HT1080 (cell line): ENCODE results near the gene CCDC85A. TPM values are rescaled to one million over a fixed set of nuclear protein-coding genes. Genes with fewer than 3 reads are reported as not detected.
"Not testable (repeated sequence)": the region's sequence is repeated elsewhere in the genome, so short reads cannot be mapped to it uniquely, and the experiment has no call there.

Experiments used
- DNase-seq: peaks from one replicate; pipeline ENCODE4 v3.0.0-alpha.2; 2015; ENCODE audit warnings: low read depth
- polyA plus RNA-seq, 2 experiments: library from polyadenylated mRNA; depleted of rRNA; stranded (reverse); fragments of >200 nt; gene quantifications; 2 replicates each; pipeline ENCODE4 v1.2.3, GENCODE V29; 2015
- total RNA-seq: library from RNA; depleted of rRNA; stranded (reverse); fragments of >200 nt; shearing (Covaris generic); gene quantifications from 2 replicates; pipeline ENCODE4 v1.2.3, GENCODE V29; 2014; rRNA removed

Gene CCDC85A
- total RNA-seq, result 0.19 TPM in 1 of 2 replicates, not detected in the other
- polyA plus RNA-seq (2015; cell fraction: cytosol; rRNA removed), result 0.21 and 0.33 TPM in 2 replicates
- 0.07 and 0.17 TPM in 2 replicates for polyA plus RNA-seq (2015; cell fraction: nucleus; rRNA removed)

DNA sequence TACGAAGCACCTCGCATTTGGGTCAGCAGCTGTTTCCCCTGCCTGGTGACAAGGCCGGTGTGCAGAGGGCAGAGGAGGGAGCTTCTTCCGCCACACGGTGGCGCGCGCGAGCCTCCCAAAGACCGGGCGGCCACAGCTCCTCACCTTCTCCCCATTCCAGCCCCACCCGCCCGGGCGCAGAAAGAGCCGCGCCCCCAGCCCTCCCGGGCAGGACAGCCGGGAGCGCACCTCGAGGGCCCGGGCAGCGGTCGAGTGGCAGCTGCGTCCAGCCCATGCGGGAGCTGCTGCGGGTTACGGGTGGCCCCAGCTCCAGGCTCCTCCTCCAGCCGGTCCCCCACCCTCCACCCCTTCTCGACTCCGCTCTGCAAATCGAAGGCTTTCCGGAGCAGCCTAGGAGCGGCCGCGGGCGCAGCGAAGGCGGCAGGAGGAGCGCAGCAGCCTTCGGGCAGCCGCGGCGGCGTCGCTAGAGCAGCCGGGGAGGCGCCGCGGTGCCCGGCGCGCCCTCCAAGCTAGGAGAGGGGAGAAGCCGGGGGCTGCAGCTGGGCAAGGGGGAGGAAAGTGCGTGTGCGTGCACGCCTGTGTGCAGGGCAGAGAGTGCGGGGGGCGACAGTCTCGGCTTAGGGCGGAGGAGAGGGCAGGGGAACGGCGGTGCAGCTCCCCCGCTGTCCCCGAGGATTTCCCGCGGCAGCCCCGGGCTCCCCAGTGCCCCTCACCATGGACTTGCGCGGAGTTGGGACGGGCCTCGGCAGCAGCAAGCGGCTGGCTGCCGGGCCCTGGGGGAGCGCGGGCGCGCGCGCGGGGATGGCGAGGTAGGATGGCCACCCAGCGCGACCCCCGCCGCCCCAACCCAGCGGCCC is at the start of gene CCDC85A:
TSS of gene CCDC85A (plus strand) at position 348 of the 857 bp plus-strand sequence. CDS start 635 bp downstream, outside the sequence.
- peak; percentile 85 for DNase-seq

DNA sequence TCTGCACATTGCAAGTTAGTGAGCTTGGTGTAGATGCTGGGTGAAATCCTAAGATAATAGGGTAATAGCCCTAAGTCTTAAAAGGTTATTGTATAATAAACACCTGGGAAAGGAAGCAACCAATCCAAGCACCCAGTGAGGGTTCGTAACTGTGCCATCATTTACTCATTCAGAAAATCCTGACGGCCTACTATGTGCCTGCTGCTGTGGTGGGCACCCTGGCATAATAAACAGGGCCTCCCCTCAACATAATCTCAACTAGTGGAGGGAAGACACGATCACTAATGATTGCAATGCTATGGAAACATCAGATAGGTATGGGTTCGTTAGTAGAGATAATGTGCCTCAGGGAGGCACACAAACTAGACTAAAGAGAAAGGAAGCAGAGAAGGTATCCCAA is 48.9 kb upstream of the CCDC85A start:
- no peak for DNase-seq

DNA sequence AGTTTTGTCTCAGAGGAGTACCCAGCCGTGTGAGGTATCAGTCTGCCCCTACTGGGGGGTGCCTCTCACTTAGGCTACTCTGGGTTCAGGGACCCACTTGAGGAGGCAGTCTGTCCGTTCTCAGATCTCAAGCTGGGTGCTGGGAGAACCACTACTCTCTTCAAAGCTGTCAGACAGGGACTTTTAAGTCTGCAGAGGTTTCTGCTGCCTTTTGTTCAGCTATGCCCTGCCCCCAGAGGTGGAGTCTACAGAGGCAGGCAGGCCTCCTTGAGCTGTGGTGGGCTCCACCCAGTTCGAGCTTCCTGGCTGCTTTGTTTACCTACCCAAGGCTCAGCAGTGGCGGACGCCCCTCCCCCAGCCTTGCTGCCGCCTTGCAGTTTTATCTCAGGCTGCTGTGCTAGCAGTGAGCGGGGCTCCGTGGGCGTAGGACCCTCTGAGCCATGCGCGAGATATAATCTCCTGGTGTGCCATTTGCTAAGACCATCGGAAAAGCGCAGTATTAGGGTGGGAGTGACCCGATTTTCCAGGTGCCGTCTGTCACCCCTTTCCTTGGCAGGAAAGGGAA is 41.2 kb upstream of the CCDC85A start:
- not testable (repeated sequence) for DNase-seq

DNA sequence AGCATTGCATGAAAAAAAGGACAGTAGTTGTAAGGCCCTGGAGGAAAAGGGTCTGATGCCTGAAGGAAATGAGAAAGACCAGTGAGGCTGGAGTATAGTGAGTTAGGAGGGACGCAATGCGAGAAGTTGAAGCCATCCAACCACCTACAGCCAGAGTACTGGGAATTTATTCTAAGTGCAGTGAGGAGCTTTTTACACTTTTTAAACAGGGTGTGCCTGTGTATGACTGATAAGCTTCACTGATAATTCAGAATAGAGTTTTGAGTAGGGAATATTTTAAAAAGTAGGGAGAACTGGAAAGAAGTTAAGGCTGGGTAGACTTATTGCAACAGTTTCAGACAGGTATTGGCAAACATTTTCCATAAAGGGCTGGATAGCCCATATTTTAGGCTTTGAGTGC is 35.9 kb upstream of the CCDC85A start:
- no peak for DNase-seq

DNA sequence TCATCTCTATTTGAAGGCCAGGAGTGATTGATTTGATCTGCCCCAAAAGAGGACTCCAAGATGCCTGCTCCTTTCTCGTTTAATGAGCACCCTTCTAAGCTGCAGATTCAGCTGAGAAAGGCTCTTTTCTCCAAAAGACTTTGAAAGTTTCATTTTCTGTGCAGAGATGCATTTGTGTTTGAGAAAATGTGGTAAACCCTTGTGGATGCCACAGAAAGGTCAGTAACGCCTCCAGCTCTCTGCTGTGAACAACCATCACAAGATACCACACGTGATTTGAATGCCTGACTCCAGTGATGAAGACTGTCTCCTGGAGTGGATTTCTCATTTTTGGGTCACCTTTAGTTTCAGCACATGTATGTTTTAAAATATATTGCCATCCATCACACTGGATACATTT is 35.0 kb upstream of the CCDC85A start:
- DNase-seq, result no peak

DNA sequence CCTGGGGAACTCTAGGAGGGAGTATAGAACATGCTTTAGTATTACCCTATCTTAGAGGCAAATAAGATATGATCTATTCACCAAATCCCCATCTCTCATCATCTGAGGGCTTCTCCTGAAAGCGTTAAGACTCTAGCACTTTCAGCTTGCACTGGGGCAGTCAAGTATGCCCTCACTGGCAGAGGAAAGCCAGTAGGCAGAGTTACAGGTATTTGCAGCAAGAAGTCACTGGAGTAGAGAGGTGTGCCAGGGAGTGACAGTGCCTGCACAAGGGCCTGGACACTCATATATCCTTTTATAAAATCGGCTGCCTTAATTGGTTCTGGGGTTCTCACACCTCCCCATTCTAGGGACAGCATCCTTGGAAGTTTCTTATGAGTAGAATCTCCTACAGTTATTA is 31.9 kb upstream of the CCDC85A start:
- no peak for DNase-seq

DNA sequence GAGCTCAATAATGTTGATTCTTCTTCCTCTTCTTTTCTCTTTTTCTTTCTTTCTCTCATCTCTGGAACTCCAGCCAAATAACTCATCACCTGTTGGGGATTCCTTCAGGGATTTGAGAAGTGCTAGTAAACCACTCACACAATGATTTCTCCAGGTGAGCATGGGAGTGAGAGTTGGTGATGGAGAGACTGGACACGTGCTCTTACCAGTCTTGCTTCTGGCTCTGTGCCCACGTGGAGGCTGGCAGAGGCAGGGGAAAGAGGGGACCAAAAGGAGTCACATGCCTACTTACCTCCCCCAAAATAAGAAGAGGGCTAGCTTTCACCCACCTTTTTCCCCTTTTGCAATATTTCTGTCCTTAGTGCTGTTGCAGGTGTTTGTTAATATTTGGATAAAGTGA is 28.6 kb upstream of the CCDC85A start:
- DNase-seq, result no peak

DNA sequence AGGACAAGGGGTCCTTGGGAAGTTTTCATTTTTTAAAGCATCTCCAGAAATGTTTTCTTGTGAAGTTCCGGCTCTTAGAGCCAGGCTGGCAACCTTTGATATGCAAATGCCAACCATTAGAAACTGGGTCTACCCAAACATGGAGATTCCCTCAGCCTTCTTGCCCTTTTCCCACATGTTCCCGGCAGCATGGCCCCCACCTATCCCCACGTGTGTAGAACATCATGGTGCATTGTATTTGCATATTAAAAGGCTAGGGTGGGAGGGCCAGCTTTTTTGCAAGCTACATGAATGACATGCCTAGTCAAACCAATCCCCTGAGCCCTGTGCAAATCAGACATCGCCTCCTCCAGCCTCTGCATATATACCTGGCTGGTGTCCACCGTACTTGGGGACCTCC is 23.9 kb upstream of the CCDC85A start:
- DNase-seq, result not testable (repeated sequence)

DNA sequence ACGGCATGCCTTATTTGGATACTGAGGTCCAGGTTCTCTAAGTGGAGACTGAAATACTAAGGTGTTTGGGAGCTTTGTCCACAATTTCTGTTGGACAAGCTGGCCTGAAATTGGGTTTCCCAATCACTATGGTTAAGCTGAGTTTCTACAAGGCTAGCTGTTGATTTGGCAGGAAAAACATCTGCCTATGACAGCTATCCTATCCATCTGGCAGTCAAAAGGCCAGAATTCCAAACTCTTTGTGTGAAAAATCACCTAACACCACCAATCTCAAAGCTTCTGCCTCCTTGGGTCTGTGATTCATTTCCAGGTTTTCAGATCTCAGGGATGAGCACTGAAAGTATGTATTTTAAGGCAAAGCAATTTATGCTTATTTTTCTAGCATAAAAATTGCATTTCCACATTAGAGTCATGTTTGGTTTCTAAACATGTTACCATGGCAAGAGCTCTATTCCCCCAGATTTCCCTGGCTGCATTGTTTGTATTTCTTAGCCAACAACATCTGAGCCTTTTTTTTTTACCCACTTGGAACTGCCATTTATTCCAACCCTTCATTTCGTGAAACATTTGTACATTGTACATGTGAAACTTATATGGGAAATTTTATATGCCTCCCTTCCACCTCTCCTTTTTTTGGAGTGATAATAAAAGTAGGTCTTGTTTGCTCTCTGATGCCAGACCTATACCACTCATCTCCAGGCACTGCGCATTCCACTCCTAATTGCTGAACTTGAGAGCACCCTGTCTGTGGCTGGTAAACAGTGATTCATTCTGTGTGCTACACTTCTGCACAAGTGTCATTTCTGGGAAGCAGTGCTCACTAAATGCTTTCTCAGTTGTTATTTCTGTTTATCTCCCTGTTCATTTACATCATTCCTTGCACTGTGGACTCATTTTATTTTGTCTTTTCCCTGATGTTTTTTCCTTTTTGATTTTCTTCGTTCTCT is 15.9 kb upstream of the CCDC85A start:
- DNase-seq, result no peak

DNA sequence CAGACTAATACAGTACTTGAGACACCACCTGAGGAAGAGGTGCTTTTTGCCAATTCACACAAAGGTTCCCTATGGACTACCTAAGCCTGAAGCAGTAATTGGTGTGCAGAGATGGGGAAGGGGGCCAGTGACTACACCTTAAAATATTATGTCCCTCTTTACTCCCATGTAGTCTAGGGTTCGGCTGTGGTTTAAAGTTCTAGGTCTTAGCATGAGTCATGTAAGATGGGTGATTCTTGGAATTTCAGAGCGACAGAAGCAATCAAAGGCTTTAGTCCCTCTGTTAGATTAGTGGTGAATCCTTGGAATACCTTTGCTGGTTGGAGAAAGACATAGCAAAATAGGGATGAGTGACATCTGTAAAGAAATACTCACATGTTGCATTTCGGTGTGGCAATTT is 14.3 kb upstream of the CCDC85A start:
- no peak for DNase-seq

DNA sequence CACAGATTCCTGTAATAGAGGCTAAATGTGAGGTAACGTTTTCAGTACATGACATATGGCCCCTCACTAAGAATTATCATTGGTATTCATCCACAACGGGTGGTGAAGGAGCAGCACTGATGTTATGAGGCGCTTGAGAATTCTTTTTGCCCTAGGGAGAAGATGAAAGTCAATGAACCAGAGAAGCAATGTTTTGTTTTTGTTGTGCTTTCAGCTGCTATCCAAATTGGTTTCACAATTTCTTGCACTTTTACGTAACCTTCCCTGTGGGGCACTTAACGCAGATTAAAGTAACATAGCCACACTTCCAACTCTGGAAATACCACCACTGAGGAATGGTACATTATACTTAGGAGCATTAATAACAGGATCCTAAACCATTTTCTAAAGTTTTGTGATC is 13.3 kb upstream of the CCDC85A start:
- no peak for DNase-seq

DNA sequence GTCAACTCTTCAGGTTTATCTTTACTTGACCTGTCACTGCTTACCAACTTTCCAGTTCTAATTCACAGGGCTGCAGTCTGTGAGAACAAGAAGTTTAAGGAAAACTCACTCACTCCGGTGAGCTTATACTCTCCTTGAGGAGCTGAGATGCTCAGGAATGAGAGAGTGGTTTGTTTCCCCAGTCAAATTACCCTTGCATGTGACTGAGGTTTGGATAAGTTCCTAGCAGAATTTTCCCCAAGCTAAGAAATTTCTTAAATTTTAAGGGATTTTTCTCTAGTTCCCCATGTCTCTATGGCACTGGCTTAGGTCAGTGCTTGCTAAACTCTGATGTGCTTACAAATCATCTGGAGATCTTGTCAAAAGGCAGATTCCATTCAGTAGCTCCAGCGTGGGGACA is 12.8 kb upstream of the CCDC85A start:
- DNase-seq, result no peak

DNA sequence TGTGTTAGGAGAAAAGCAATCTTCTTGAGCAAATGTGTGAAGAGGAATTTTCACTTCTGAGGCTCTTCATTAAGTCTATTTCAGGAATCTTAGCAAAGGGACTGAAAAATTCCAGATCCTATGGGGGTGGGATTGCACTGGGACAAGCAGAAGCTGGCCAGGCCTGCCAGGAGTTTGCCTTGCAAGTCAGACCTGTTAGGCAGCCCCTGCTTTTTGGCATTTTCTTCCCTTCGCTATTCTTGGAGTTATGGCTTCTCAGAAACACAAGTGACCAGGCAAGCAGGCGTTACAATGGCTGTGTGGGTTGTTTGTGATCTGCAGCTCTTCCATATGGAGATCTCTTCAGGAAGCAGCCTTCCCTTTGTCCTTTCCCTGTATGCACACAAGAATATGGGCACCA is 8.0 kb upstream of the CCDC85A start:
- no peak for DNase-seq

DNA sequence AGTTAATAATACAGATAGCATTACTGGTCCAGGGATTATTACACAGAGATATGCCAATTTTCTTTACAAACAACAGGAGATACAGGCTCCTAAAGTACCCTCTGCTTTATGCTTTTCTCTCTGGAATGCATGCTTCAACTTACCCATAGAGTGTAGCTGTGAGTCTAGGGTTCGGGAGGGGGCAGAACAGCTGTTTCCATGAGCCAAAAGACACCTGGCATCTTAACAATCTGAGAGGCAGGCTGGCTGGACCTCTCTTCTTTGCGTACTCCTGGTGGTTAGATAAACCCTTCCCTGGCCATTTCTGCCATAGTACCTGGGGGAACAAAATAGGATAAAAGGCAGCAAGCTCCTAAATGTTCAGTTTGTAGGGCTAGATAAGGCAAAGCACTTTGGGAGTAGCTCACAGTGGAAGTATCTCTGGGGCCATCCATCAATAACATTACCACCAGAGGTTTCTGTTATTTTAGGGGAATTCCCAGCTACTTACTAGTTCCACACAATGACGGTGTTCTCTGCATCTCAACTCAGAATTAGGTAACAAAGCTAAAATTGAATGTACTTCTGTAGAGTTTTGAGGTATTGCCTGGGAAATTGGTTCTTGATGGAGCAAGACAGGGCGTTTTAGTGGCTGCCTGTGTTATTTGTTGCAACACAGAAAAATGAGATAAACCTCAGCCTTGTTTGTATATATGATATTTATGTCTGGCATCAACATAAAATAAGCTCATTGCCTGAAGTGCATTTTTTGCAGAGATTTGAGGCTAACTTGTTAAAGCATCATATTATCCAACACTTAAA is 6.2 kb upstream of the CCDC85A start:
- DNase-seq, result no peak

DNA sequence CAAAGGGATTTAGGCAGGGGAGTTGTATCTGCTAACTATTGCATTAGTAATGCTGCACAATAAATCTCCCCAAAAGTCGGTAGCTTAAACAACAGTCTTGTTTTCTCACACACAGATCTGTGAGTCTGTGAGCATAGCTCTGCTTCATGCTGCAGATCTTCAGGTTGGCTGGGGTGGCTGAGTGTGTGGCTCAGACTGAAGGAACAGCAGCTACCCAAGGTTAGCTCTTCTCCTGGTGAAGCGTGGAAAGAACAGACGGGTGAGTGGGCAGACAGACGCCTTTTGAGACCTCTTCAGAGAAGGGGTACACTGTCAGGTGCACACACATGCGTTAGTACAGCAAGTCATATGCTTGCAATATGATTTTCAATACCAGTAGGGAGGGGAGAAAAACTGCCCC is 3.9 kb upstream of the CCDC85A start:
- no peak for DNase-seq

DNA sequence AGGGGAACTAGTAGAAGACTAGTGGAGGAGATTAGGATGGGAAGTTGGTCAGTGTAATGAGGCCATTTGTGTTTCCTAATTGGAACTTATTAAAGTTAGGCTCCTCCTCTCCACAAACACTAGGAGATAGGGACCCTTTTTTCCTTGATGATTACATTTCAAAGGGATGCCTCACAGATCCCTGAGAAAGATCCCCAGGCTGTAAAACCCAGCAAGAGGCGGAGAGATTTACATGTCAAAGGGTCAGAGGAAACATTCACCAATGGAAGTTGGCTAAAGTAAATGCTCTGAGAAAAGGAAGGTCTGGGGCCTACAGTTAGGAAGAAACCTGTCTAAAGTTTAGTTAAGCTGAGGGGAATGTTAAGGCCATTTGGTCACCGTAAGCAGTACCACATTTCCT is 1.4 kb upstream of the CCDC85A start:
- DNase-seq, result no peak

DNA sequence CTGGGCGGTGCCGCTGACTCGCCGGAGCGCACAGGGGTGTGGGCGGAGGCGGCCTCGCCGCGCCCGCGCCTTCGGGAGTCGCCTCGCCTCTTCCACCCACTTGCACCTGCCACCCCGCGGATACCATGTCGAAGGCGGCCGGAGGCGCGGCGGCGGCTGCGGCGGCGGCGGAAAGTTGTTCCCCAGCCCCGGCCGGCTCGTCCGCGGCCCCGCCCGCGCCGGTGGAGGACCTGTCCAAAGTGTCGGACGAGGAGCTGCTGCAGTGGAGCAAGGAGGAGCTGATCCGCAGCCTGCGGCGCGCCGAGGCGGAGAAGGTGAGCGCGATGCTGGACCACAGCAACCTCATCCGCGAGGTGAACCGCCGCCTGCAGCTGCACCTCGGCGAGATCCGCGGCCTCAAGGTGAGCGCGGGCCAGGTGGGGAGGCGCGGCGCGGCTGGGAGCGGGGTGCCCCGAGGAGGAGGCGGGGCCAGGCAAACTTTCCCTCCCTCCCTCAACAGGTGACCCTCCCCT is 766 bp downstream of the CCDC85A start:
- DNase-seq, result no peak

DNA sequence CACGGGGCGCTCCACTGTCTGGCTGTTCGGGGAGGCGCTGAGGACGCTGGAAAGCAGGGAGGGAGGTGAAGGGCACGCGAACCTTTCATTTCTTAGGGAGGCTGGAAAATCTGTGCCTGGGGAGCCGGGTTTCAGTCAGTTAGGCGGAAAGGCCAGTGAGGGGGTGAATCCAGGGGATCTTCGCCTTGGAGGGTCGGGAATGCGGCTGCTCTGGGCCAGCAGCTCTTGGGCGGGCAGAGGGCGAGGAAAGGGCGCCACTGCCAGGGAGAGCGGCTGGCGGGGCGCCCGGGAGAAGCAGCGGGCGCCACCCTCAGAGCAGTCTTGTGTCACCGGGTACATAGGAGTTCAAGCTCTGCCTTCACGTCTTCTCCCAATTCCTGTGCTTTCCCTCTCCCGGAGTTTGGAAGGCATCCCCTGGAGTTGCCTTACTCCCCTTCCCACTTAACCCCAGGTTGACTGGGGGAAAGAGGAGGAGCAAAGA is 1.4 kb downstream of the CCDC85A start:
- DNase-seq, result peak; percentile 23

DNA sequence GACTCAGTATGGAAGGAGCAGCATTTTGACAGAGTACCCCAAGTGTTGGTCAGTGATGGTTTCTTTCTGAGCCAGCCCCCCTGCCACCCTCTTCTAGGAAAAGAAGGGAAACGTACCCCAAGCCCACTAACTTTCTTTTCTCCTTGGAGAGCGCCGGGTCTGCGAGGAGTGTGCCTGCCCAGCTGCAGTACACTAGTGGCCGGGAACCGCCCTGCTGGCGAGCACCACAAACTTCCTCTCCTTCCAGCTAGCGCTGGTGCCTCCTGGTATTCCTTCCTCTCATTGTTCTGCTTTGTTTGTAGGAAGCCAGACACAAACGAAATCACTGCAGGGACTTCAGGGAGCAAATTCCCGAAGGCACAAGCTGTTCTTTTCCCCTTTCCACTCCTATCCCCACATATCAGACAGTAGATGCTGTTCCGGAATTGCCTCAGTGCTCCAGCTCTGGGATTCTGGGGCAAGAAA is 1.8 kb downstream of the CCDC85A start:
- peak; percentile 42 for DNase-seq

DNA sequence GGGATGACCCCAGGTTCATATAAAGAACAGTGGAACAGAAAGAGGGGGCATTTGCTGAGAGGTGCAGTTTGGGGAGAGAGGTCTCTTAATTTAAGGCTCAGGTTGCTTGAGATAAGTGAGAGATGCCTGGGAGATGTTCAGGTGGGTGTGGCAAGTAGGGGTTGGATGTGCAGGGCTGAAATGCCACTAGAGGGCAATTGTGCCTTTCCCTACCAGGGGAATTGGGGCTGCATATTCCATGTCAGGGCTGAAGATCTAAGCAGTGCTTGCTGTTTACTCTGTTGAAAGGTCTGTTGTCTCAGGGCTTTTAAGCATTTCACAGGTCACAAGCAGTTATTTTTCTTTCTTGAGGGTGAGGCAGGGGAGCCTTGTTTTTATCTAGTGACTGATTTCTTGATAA is 7.8 kb downstream of the CCDC85A start:
- DNase-seq, result peak; percentile 44
